Lower lobe of right lung (tissue), 2 donors: ENCODE data around the gene C20orf144. TPM values are rescaled to one million over a fixed set of nuclear protein-coding genes. Genes with fewer than 3 reads are reported as not detected.
"Not testable (repeated sequence)": the region's sequence is repeated elsewhere in the genome, so short reads cannot be mapped to it uniquely, and the experiment has no call there.

Experiments used
- ATAC-seq, 2 donors: fragments of 200-7000 bp; cut with Tn5 transposase; one replicate each; pipeline ENCODE4 v1.9.1; 2020 to 2022; ENCODE audit warnings: mild to moderate bottlenecking in 2 of 2, moderate library complexity in 2 of 2
- DNase-seq: peaks from one replicate; pipeline ENCODE4 v3.0.0-alpha.2; 2020
- H3K27ac ChIP-seq: fragments of 200-600 bp; one replicate; pipeline ENCODE4 v1.8.0; 2022
- H3K27me3 ChIP-seq: fragments of 200-600 bp; one replicate; pipeline ENCODE4 v1.8.0; 2022; ENCODE audit warnings: low read depth
- H3K36me3 ChIP-seq: fragments of 200-600 bp; one replicate; pipeline ENCODE4 v1.8.0; 2022; ENCODE audit warnings: mild to moderate bottlenecking
- H3K4me1 ChIP-seq: fragments of 200-600 bp; one replicate; pipeline ENCODE4 v1.8.0; 2022
- H3K4me3 ChIP-seq: fragments of 200-600 bp; one replicate; pipeline ENCODE4 v1.8.0; 2022; ENCODE audit warnings: mild to moderate bottlenecking
- H3K9me3 ChIP-seq: fragments of 200-600 bp; one replicate; pipeline ENCODE4 v1.8.0; 2022
- intact Hi-C: fragments of 100-400 bp; cut with DNase I; formaldehyde crosslinking; loops from one replicate; pipeline ENCODE4 v1.11.0; 2022
- total RNA-seq: library from RNA; stranded (reverse); fragmentation: NEBNext Ultra II Directional; extraction: Animal tissue kit (Norgen Biotek cat#: 25700); gene quantifications from one replicate; pipeline ENCODE4 v1.2.1, GENCODE V29; 2021
- TF ChIP-seq, protein P1 (sequence below): fragments of 200-600 bp; IDR thresholded peaks from one replicate; pipeline ENCODE4 v1.8.0; 2022; ENCODE audit warnings: antibody characterized with exemption, mild to moderate bottlenecking
- donor health status: DM: no; HTN: yes; CAD: no; lungs with severe emphysema.

The C20orf144 gene
- total RNA-seq, 1 donor from 2014 or later = not detected

- peaks cover 70% of the 10 kb centered on the region for H3K36me3 ChIP-seq
- intact Hi-C loops = no loop called here
- H3K4me1 ChIP-seq = no peaks in the 10 kb centered on the region
- no peaks in the 10 kb centered on the region for H3K27me3 ChIP-seq
- no peak for ATAC-seq
- H3K4me3 ChIP-seq = no peak overlapping the region
- no peaks in the 10 kb centered on the region for H3K9me3 ChIP-seq
- H3K27ac ChIP-seq = no peak overlapping the region
- no peak for DNase-seq
- TF ChIP-seq, protein P1, sequence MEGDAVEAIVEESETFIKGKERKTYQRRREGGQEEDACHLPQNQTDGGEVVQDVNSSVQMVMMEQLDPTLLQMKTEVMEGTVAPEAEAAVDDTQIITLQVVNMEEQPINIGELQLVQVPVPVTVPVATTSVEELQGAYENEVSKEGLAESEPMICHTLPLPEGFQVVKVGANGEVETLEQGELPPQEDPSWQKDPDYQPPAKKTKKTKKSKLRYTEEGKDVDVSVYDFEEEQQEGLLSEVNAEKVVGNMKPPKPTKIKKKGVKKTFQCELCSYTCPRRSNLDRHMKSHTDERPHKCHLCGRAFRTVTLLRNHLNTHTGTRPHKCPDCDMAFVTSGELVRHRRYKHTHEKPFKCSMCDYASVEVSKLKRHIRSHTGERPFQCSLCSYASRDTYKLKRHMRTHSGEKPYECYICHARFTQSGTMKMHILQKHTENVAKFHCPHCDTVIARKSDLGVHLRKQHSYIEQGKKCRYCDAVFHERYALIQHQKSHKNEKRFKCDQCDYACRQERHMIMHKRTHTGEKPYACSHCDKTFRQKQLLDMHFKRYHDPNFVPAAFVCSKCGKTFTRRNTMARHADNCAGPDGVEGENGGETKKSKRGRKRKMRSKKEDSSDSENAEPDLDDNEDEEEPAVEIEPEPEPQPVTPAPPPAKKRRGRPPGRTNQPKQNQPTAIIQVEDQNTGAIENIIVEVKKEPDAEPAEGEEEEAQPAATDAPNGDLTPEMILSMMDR = no peak
These were observed 34.4 kb upstream of the C20orf144 start for GRCh38 chr20:33627577-33628216.

GRCh38 chr20:33629533-33629932 lies 32.6 kb upstream of the C20orf144 start:
- DNase-seq (no peak), ATAC-seq (no peak)
- no peaks in the 10 kb centered on the region for H3K27me3 ChIP-seq
- H3K9me3 ChIP-seq = no peaks in the 10 kb centered on the region
- no peak overlapping the region for H3K27ac ChIP-seq
- TF ChIP-seq, protein P1 = no peak
- intact Hi-C loops = no loop called here
- H3K4me3 ChIP-seq = no peak overlapping the region
- peaks cover 56% of the 10 kb centered on the region for H3K36me3 ChIP-seq
- no peaks in the 10 kb centered on the region for H3K4me1 ChIP-seq

- Histone ChIP-seq H3K36me3 (peaks cover 51% of the 10 kb centered on the region), H3K4me3 (no peak overlapping the region), H3K4me1 (no peaks in the 10 kb centered on the region), H3K27ac (no peak overlapping the region), H3K27me3 (no peaks in the 10 kb centered on the region), H3K9me3 (no peaks in the 10 kb centered on the region)
- TF ChIP-seq, protein P1 = no peak
- DNase-seq = no peak
- intact Hi-C loops = loop anchor here (10.0 kb wide), 1 partner anchor 165 kb away; no protein-coding TSS in a partner anchor
- ATAC-seq = no peak
These were observed 32.1 kb upstream of the C20orf144 start for GRCh38 chr20:33629979-33630378.

- Histone ChIP-seq H3K4me3 (no peak overlapping the region), H3K27ac (no peak overlapping the region), H3K9me3 (no peaks in the 10 kb centered on the region), H3K4me1 (no peaks in the 10 kb centered on the region), H3K27me3 (no peaks in the 10 kb centered on the region), H3K36me3 (peaks cover 51% of the 10 kb centered on the region)
- TF ChIP-seq, protein P1 = no peak
- DNase-seq (no peak), ATAC-seq (no peak)
- intact Hi-C loops = loop anchor here (10.0 kb wide), 1 partner anchor 166 kb away; no protein-coding TSS in a partner anchor
These were observed 31.6 kb upstream of the C20orf144 start for GRCh38 chr20:33630507-33630906.

- intact Hi-C loops = loop anchor here (10.0 kb wide), 1 partner anchor 167 kb away; no protein-coding TSS in a partner anchor
- H3K4me1 ChIP-seq, ATAC-seq, H3K27ac ChIP-seq, H3K4me3 ChIP-seq, DNase-seq, H3K9me3 ChIP-seq, H3K27me3 ChIP-seq: not testable (repeated sequence)
- peaks cover 48% of the 10 kb centered on the region for H3K36me3 ChIP-seq
These were observed 30.2 kb upstream of the C20orf144 start for GRCh38 chr20:33631910-33632309.

DNA sequence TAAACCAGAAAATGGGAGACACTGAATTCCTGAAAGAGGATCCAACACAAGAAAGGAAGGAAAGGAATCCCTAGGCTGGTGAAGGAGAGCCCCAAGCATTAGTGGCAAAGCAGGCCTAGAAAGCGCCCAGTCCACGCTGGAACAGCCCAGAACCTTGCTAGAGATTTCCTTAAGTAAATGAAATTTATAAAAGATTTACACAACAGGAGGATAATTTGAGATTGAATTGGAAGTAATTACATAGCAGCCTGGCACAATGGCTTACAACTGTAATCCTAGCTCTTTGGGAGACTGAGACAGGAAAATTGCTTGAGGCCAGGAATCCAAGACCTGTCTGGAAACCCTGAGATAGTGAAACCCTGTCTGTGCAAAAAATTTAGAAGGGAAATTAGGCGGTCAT lies 26.8 kb upstream of the C20orf144 start:
- no peak for DNase-seq
- no peaks in the 10 kb centered on the region for H3K4me1 ChIP-seq
- no peaks in the 10 kb centered on the region for H3K9me3 ChIP-seq
- H3K27me3 ChIP-seq = no peaks in the 10 kb centered on the region
- H3K36me3 ChIP-seq = peaks cover 60% of the 10 kb centered on the region
- TF ChIP-seq, protein P1 = no peak
- intact Hi-C loops = loop anchor here (10.0 kb wide), 1 partner anchor 171 kb away; no protein-coding TSS in a partner anchor
- H3K27ac ChIP-seq = no peak overlapping the region
- H3K4me3 ChIP-seq = no peak overlapping the region
- no peak for ATAC-seq
